ENCODE measurements around the gene CUL3. TPM values are rescaled to one million over a fixed set of nuclear protein-coding genes. Genes with fewer than 3 reads are reported as not detected.
A peak's percentile ranks its signal among the peaks of the same experiment; 100 is the strongest.

CUL3 gene
- total RNA-seq, 1 donor from 2014 or later: 99.4 TPM

GRCh38 chr2:224580248-224580647 lies 4.9 kb downstream of the CUL3 start:
- H3K4me1 Mint-ChIP-seq (ENCODE audit: low read depth, unreplicated experiment): peaks cover 23% of the 10 kb centered on the region
- no peak for DNase-seq
- TF ChIP-seq, protein P1, sequence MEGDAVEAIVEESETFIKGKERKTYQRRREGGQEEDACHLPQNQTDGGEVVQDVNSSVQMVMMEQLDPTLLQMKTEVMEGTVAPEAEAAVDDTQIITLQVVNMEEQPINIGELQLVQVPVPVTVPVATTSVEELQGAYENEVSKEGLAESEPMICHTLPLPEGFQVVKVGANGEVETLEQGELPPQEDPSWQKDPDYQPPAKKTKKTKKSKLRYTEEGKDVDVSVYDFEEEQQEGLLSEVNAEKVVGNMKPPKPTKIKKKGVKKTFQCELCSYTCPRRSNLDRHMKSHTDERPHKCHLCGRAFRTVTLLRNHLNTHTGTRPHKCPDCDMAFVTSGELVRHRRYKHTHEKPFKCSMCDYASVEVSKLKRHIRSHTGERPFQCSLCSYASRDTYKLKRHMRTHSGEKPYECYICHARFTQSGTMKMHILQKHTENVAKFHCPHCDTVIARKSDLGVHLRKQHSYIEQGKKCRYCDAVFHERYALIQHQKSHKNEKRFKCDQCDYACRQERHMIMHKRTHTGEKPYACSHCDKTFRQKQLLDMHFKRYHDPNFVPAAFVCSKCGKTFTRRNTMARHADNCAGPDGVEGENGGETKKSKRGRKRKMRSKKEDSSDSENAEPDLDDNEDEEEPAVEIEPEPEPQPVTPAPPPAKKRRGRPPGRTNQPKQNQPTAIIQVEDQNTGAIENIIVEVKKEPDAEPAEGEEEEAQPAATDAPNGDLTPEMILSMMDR (IDR thresholded peaks at IDR 0.05; ENCODE audit: partially characterized antibody, unreplicated experiment): no peak
- no peak overlapping the region for H3K27ac Mint-ChIP-seq (ENCODE audit: unreplicated experiment)
- no peaks in the 10 kb centered on the region for H3K36me3 Mint-ChIP-seq (ENCODE audit: unreplicated experiment)
- peaks cover 2% of the 10 kb centered on the region for H3K27me3 Mint-ChIP-seq (ENCODE audit: unreplicated experiment)
- H3K4me3 Mint-ChIP-seq (ENCODE audit: unreplicated experiment): no peak overlapping the region
- H3K9me3 Mint-ChIP-seq (ENCODE audit: unreplicated experiment): peaks cover 4% of the 10 kb centered on the region

- DNase-seq: no peak
- Mint-ChIP-seq H3K27ac (ENCODE audit: unreplicated experiment) (no peak overlapping the region), H3K36me3 (ENCODE audit: unreplicated experiment) (no peaks in the 10 kb centered on the region), H3K9me3 (ENCODE audit: unreplicated experiment) (peaks cover 4% of the 10 kb centered on the region), H3K27me3 (ENCODE audit: unreplicated experiment) (peaks cover 2% of the 10 kb centered on the region), H3K4me3 (ENCODE audit: unreplicated experiment) (peak overlapping the region; percentile 12), H3K4me1 (ENCODE audit: low read depth, unreplicated experiment) (peaks cover 31% of the 10 kb centered on the region)
- TF ChIP-seq, protein P1 (IDR thresholded peaks at IDR 0.05; ENCODE audit: partially characterized antibody, unreplicated experiment): no peak
Observed at GRCh38 chr2:224579411-224579810, 5.8 kb downstream of the CUL3 start.

- H3K4me3 Mint-ChIP-seq (ENCODE audit: unreplicated experiment): no peak overlapping the region
- peaks cover 2% of the 10 kb centered on the region for H3K9me3 Mint-ChIP-seq (ENCODE audit: unreplicated experiment)
- no peak overlapping the region for H3K27ac Mint-ChIP-seq (ENCODE audit: unreplicated experiment)
- no peaks in the 10 kb centered on the region for H3K36me3 Mint-ChIP-seq (ENCODE audit: unreplicated experiment)
- TF ChIP-seq, protein P1 (IDR thresholded peaks at IDR 0.05; ENCODE audit: partially characterized antibody, unreplicated experiment): no peak
- H3K4me1 Mint-ChIP-seq (ENCODE audit: low read depth, unreplicated experiment): peaks cover 36% of the 10 kb centered on the region
- H3K27me3 Mint-ChIP-seq (ENCODE audit: unreplicated experiment): no peaks in the 10 kb centered on the region
- no peak for DNase-seq
Observed at GRCh38 chr2:224577541-224577940, 7.6 kb downstream of the CUL3 start.

DNA sequence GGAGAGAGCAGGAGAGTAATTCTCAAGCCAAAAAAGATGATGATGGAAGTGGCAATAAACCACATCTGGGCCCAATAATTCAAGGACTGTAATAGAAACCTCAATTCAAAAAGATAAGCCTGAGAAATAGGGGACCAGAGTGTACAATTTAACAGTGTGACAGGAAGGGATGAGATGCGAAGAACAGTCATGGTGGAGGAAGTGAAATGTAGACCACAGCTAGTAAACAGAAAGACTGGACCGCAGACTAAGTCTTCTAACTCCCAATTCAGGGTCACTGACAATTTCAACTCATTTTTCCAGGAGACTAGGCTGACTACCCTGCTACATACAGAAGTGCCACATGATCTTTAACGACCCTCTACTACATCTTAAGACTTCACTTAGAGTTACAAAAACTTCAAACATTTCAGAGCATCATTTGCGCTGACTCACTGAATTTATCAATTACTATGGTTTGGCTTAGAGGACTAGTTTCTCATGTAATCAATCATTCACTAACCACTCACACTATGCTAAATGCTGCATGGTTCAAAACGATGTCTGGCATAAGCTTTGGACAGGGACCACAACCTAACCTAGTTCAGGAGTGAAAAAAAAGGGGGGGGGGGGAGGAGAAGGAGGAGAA lies 9.0 kb downstream of the CUL3 start:
- Mint-ChIP-seq H3K36me3 (ENCODE audit: unreplicated experiment) (no peaks in the 10 kb centered on the region), H3K27me3 (ENCODE audit: unreplicated experiment) (no peaks in the 10 kb centered on the region), H3K4me3 (ENCODE audit: unreplicated experiment) (no peak overlapping the region), H3K4me1 (ENCODE audit: low read depth, unreplicated experiment) (peaks cover 47% of the 10 kb centered on the region), H3K9me3 (ENCODE audit: unreplicated experiment) (peaks cover 2% of the 10 kb centered on the region), H3K27ac (ENCODE audit: unreplicated experiment) (peak overlapping the region; percentile 62)
- no peak for DNase-seq
- TF ChIP-seq, protein P1 (IDR thresholded peaks at IDR 0.05; ENCODE audit: partially characterized antibody, unreplicated experiment): no peak

DNA sequence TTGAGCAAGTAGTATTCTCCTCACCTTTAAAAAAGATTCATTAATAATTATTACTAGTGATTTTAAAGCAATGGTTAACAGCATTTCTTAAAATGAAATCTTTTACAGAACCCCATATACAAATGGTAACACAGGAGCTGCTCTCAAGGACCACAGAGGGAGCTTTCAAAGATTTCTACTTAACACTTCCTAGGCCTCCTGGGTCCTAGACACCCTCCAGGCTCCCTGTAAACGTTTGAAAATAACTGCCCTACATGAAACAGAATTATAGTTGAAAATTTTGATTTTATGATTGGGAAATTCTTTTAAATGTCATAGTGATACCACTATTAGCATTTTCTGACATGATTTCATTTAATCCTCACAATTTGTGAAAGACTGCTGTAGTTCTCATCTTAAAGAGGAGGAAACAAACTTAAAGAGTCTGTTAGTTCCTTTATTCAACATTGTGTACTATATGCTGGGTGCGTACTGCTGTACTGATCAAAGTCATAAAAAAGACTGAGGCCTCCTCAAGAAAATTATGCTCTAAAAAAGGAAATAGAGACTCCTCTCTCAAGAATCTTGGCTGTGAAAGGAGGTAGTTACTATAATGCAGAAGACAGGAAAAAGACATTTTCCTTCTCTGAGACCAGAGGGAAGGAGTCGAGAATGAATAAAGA lies 10.6 kb downstream of the CUL3 start:
- Mint-ChIP-seq H3K27ac (ENCODE audit: unreplicated experiment) (no peak overlapping the region), H3K27me3 (ENCODE audit: unreplicated experiment) (no peaks in the 10 kb centered on the region), H3K9me3 (ENCODE audit: unreplicated experiment) (peaks cover 6% of the 10 kb centered on the region), H3K4me3 (ENCODE audit: unreplicated experiment) (peak overlapping the region; percentile 13), H3K4me1 (ENCODE audit: low read depth, unreplicated experiment) (peaks cover 54% of the 10 kb centered on the region), H3K36me3 (ENCODE audit: unreplicated experiment) (no peaks in the 10 kb centered on the region)
- DNase-seq: no peak
- TF ChIP-seq, protein P1 (IDR thresholded peaks at IDR 0.05; ENCODE audit: partially characterized antibody, unreplicated experiment): no peak
